NB4 (cell line): ENCODE measurements around the gene CEP104.

Source experiments
- DNase-seq: peaks from one replicate; pipeline ENCODE4 v3.0.0; 2010; ENCODE audit warnings: low read depth
- H3K4me3 ChIP-seq: one replicate; pipeline ENCODE4 v1.5.1; 2011; ENCODE audit warnings: mild to moderate bottlenecking, low read depth, low read length, moderate library complexity
- CTCF ChIP-seq: IDR thresholded peaks from one replicate; pipeline ENCODE4 v1.5.1; 2012; ENCODE audit warnings: low read depth, low read length
- MYC ChIP-seq: IDR thresholded peaks from 2 replicates; pipeline ENCODE4 v1.6.1; 2011; ENCODE audit warnings: low read depth, low read length
- POLR2A ChIP-seq: IDR thresholded peaks from 2 replicates; pipeline ENCODE4 v1.6.1; 2011; ENCODE audit warnings: mild to moderate bottlenecking; ENCODE audit not compliant: insufficient read length; ENCODE audit errors: extremely low read depth
- TF ChIP-seq, protein P1 (sequence below): IDR thresholded peaks from 2 replicates; pipeline ENCODE4 v1.6.1; 2011; ENCODE audit warnings: low read depth, low read length

The CEP104 gene

DNA sequence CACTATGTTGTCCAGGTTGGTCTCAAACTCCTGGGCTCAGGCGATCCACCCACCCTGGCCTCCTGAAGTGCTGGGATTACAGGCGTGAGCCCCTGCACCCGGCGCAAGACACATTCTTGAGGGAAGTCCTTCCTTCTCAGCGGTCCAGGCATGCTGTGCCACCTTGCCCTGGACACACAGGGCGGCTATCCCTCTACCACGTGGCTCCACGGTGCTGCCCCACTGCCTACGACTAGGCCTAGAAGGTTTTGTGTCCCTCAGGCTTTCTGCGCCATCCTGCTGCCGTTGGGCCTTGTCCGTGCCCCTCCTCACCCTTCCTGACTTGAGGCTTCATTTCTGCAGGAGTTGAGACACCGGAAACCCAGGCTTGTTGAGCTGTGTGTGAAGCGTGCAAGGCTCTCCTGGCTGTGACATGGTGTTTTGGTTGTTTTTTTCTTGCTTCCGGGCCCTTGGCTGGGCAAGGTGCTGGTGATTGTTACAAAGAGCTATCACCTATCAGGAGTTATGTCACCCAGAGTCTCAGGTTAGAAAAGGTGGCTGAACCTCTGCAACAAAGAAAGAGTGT, 29.2 kb upstream of the CEP104 start:
- DNase-seq, result no peak
- no peak overlapping the region for H3K4me3 ChIP-seq
- TF ChIP-seq MYC (no peak), POLR2A (no peak), CTCF (no peak)
- TF ChIP-seq, protein P1, sequence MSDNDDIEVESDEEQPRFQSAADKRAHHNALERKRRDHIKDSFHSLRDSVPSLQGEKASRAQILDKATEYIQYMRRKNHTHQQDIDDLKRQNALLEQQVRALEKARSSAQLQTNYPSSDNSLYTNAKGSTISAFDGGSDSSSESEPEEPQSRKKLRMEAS, result no peak

GRCh38 chr1:3885611-3886010, 28.6 kb upstream of the CEP104 start:
- no peak overlapping the region for H3K4me3 ChIP-seq
- DNase-seq, result no peak
- no peak for TF ChIP-seq MYC
- TF ChIP-seq CTCF, result no peak

DNA sequence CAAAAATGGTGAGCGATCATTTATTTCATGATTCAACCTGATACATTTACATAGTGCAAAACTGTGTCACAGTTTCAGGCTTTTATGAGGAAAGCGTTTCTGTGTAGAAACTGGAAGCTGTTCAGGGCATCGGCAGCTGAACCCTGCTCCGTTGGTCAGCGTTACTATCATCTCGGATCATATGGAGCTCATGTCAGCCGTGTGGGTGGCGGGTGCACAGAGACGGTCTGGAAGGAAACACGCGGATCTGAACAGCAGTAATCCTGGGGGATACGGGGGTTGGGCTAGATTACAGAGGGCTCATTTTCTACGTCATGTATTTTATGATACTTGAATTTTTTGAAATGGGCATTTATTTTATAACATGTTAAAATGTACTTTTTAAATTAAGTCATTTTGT, 28.0 kb upstream of the CEP104 start:
- no peak for DNase-seq
- H3K4me3 ChIP-seq, result no peak overlapping the region
- TF ChIP-seq, protein P1, result no peak
- no peak for TF ChIP-seq MYC
- no peak for TF ChIP-seq CTCF
- TF ChIP-seq POLR2A, result no peak

DNA sequence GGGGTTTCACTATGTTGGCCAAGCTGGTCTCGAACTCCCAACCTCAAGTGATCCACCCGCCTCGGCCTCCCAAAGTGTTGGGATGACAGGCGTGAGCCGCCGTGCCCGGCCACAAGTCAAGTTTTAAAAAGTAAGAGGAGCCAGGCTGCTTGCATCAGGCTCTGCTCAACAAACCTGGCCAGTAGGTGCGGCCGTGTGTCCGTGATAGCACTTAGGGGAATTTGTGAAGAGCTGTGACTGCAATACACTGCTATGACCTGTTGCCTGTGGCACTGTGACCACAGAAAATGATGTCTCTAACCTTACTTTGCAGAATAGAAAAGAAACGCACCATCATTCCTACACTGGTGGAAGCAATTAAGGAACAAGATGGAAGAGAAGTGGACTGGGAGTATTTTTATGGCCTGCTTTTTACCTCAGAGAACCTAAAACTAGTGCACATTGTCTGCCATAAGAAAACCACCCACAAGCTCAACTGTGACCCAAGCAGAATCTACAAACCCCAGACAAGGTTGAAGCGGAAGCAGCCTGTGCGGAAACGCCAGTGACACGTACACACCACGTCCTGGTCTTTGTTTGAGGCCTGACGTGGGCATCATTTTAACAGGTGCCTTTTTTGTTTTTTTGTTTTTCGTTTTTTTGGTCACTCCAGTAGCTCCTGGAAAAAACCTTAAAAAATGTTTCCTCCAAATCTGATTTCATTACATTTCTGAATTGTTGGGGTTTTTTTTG, 26.3 kb upstream of the CEP104 start:
- TF ChIP-seq POLR2A, result no peak
- TF ChIP-seq, protein P1, result no peak
- no peak for TF ChIP-seq MYC
- no peak for TF ChIP-seq CTCF
- H3K4me3 ChIP-seq, result no peak overlapping the region
- DNase-seq, result no peak

DNA sequence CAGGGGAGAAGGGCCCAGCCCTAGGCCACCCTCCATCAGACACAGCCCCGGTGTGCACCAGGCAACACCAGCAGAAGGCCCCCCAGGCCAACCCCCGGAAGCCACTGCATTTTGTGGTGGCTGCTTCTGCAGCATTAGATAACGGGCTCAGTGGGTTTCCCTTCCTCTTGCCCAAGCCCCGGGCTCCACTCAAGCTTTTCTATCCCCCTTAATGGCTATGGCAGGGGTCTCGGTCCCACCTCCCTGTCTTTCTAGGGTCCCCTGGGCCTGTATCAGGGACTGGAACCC, 24.1 kb upstream of the CEP104 start:
- TF ChIP-seq, protein P1, result no peak
- no peak for DNase-seq
- H3K4me3 ChIP-seq, result no peak overlapping the region

- TF ChIP-seq, protein P1, result no peak
- TF ChIP-seq CTCF (no peak), POLR2A (no peak), MYC (no peak)
- no peak for DNase-seq
- H3K4me3 ChIP-seq, result no peak overlapping the region
Observed at GRCh38 chr1:3880429-3881192, 23.6 kb upstream of the CEP104 start.
